Loucy (cell line): ENCODE results near the gene STOM.

Source experiments
- H2AFZ ChIP-seq: fragments of 200-600 bp; sonication (generic); 2 replicates; pipeline ENCODE4 v1.6.0; 2016; ENCODE audit warnings: antibody characterized with exemption, mild to moderate bottlenecking, low read length, moderate library complexity
- H3F3A ChIP-seq: fragments of 200-600 bp; 2 replicates; pipeline ENCODE4 v1.6.0; 2016; ENCODE audit warnings: antibody characterized with exemption, low read depth, mild to moderate bottlenecking
- H3K27me3 ChIP-seq: fragments of 200-600 bp; sonication (generic); 2 replicates; pipeline ENCODE4 v1.6.1; 2014; ENCODE audit warnings: low read length, mild to moderate bottlenecking; ENCODE audit not compliant: insufficient read depth, poor library complexity, severe bottlenecking
- H3K36me3 ChIP-seq: fragments of 200-600 bp; sonication (generic); 2 replicates; pipeline ENCODE4 v1.6.1; 2016; ENCODE audit warnings: low read length; ENCODE audit not compliant: insufficient read depth
- H3K4me1 ChIP-seq: fragments of 200-600 bp; sonication (generic); 2 replicates; pipeline ENCODE4 v1.5.1; 2014; ENCODE audit warnings: low read length, mild to moderate bottlenecking; ENCODE audit not compliant: insufficient read depth, poor library complexity, severe bottlenecking
- H3K4me2 ChIP-seq: fragments of 200-600 bp; sonication (generic); 2 replicates; pipeline ENCODE4 v1.6.0; 2014; ENCODE audit warnings: antibody characterized with exemption, low read length, low read depth, mild to moderate bottlenecking; ENCODE audit not compliant: poor library complexity, severe bottlenecking
- H3K4me3 ChIP-seq: fragments of 200-600 bp; sonication (generic); 2 replicates; pipeline ENCODE4 v1.5.1; 2014; ENCODE audit warnings: low read length, mild to moderate bottlenecking, mixed read lengths; ENCODE audit not compliant: poor library complexity, severe bottlenecking
- H3K79me2 ChIP-seq: fragments of 200-600 bp; sonication (generic); 2 replicates; pipeline ENCODE4 v1.6.1; 2014; ENCODE audit warnings: low read length; ENCODE audit not compliant: insufficient read depth
- H3K9ac ChIP-seq: fragments of 200-600 bp; sonication (generic); 2 replicates; pipeline ENCODE4 v1.6.0; 2014; ENCODE audit warnings: mild to moderate bottlenecking, low read depth, low read length, moderate library complexity; ENCODE audit not compliant: poor library complexity, severe bottlenecking
- H3K9me2 ChIP-seq: fragments of 200-600 bp; sonication (generic); replicated peaks from 2 replicates; pipeline ENCODE4 v1.6.1; 2016; ENCODE audit warnings: low read depth, low read length, mixed read lengths
- H3K9me3 ChIP-seq: fragments of 200-600 bp; sonication (generic); 2 replicates; pipeline ENCODE4 v1.6.1; 2014; ENCODE audit warnings: mild to moderate bottlenecking, antibody characterized with exemption, low read length, low read depth; ENCODE audit not compliant: insufficient read depth
- H4K20me1 ChIP-seq: fragments of 200-600 bp; sonication (generic); 2 replicates; pipeline ENCODE4 v1.6.0; 2014; ENCODE audit warnings: antibody characterized with exemption, low read length, mild to moderate bottlenecking; ENCODE audit not compliant: insufficient read depth, poor library complexity, severe bottlenecking
- EZH2phosphoT487 ChIP-seq: fragments of 200-600 bp; IDR thresholded peaks from 2 replicates; pipeline ENCODE4 v1.6.1; 2018; ENCODE audit warnings: antibody characterized with exemption, mild to moderate bottlenecking, moderate library complexity, borderline replicate concordance
- TF ChIP-seq, protein P1 (sequence below): fragments of 200-600 bp; sonication (generic); conservative IDR thresholded peaks from 2 replicates; pipeline ENCODE4 v1.5.1; 2014; ENCODE audit warnings: mild to moderate bottlenecking, antibody characterized with exemption, low read length

Gene STOM

DNA sequence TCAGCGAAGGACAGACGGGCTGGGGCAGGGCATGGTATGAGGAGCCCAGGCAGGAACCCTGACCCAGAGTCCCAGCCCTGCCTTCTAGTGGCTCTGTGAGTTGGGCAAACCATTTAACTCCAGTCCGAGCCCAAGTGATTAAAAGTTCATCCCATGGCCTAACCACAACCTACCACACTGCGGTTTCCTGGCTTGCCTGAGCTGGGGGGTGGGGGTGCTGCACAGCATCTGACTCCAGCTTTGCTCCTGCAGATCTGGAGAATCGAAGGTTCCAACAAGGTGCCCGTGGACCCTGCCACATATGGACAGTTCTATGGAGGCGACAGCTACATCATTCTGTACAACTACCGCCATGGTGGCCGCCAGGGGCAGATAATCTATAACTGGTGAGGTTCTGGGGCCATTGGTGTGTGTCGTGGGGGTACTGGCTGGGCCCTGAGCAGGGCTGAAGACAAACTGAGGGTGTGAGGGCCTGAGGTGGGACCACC is 49.0 kb downstream of the STOM start:
- Histone ChIP-seq H3K27me3 (no peaks in the 10 kb centered on the region), H2AFZ (no peak overlapping the region), H3K9me2 (no peaks in the 10 kb centered on the region), H3K9ac (no peak overlapping the region), H3K4me2 (peak overlapping the region; percentile 49), H3K9me3 (no peaks in the 10 kb centered on the region), H4K20me1 (no peaks in the 10 kb centered on the region), H3F3A (0 out of 2 replicates have a peak, but pooled peaks cover 4% of the 10 kb centered on the region), H3K4me1 (peaks cover 19% of the 10 kb centered on the region), H3K79me2 (no peaks in the 10 kb centered on the region), H3K36me3 (peaks cover 4% of the 10 kb centered on the region; the same call in 1 of the 2 replicates), H3K4me3 (no peak overlapping the region)
- TF ChIP-seq, protein P1, sequence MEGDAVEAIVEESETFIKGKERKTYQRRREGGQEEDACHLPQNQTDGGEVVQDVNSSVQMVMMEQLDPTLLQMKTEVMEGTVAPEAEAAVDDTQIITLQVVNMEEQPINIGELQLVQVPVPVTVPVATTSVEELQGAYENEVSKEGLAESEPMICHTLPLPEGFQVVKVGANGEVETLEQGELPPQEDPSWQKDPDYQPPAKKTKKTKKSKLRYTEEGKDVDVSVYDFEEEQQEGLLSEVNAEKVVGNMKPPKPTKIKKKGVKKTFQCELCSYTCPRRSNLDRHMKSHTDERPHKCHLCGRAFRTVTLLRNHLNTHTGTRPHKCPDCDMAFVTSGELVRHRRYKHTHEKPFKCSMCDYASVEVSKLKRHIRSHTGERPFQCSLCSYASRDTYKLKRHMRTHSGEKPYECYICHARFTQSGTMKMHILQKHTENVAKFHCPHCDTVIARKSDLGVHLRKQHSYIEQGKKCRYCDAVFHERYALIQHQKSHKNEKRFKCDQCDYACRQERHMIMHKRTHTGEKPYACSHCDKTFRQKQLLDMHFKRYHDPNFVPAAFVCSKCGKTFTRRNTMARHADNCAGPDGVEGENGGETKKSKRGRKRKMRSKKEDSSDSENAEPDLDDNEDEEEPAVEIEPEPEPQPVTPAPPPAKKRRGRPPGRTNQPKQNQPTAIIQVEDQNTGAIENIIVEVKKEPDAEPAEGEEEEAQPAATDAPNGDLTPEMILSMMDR = no peak
- no peak for TF ChIP-seq EZH2phosphoT487

DNA sequence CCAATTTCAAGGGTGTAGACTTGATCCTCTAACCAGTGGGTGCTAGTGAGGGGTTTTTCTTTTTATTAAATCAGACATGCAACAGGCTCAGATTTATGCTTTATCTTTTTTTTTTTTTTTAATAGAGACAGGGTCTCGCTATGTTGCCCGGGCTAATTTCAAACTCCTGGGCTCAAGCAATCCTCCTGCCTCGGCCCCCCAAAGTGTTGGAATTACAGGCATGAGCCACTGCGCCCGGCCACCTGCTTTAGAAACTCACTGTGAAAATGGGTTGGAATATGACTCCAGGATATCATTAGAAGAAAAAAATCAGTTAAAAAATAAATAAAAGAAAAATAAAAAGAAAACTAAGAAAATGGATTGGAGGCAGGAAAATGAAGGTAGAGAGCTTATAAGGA is 50.7 kb downstream of the STOM start:
- Histone ChIP-seq H4K20me1 (no peaks in the 10 kb centered on the region), H3K79me2 (no peaks in the 10 kb centered on the region), H3K4me2 (no peak overlapping the region), H3K9me3 (no peaks in the 10 kb centered on the region), H3F3A (0 out of 2 replicates have a peak, but pooled peaks cover 4% of the 10 kb centered on the region), H3K27me3 (no peaks in the 10 kb centered on the region), H3K4me1 (peaks cover 19% of the 10 kb centered on the region), H3K4me3 (no peak overlapping the region), H3K36me3 (peaks cover 4% of the 10 kb centered on the region; the same call in 1 of the 2 replicates), H3K9ac (no peak overlapping the region), H3K9me2 (no peaks in the 10 kb centered on the region), H2AFZ (no peak overlapping the region)
- TF ChIP-seq, protein P1 = no peak
- no peak for TF ChIP-seq EZH2phosphoT487

DNA sequence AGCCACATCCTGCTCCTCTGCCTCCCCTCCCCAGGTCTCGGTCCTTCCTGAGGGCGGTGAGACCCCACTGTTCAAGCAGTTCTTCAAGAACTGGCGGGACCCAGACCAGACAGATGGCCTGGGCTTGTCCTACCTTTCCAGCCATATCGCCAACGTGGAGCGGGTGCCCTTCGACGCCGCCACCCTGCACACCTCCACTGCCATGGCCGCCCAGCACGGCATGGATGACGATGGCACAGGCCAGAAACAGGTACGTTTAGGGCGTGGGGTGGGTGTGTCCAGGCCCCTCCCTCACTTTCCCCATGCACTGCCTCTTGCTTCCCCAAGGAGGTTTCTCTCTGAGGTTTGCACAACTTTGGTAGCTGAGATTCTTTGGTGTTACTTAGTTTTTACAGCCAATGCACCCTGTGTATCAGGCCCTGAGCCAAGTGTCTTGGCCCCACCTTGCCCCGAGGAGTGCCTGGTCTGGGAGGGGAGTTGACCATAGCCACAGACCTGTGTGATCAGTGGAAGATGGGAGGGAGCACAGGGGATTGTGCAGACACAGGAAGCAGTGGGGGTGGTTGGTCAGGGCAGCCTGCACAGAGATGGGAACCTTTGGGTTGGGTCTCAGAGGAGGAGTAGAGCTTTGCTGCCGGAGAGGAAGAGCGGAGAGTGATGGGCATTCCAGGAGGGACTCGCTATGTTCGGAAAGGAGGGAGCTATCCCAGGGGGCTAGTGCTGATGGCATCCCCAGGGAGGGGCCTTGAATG is 51.2 kb downstream of the STOM start:
- no peaks in the 10 kb centered on the region for H3K9me2 ChIP-seq
- no peak overlapping the region for H3K9ac ChIP-seq
- peaks cover 4% of the 10 kb centered on the region; the same call in 1 of the 2 replicates for H3K36me3 ChIP-seq
- no peaks in the 10 kb centered on the region for H3K79me2 ChIP-seq
- TF ChIP-seq, protein P1 = no peak
- no peak for TF ChIP-seq EZH2phosphoT487
- H3K4me3 ChIP-seq = no peak overlapping the region
- H3K4me2 ChIP-seq = no peak overlapping the region
- no peaks in the 10 kb centered on the region for H3K9me3 ChIP-seq
- H3K4me1 ChIP-seq = peaks cover 19% of the 10 kb centered on the region
- no peaks in the 10 kb centered on the region for H4K20me1 ChIP-seq
- H3K27me3 ChIP-seq = no peaks in the 10 kb centered on the region
- H3F3A ChIP-seq = 0 out of 2 replicates have a peak, but pooled peaks cover 4% of the 10 kb centered on the region
- H2AFZ ChIP-seq = no peak overlapping the region
